A673 (cell line): ENCODE measurements around the gene MICOS13. TPM values are rescaled to one million over a fixed set of nuclear protein-coding genes. Genes with fewer than 3 reads are reported as not detected.
"Not testable (repeated sequence)": the region's sequence is repeated elsewhere in the genome, so short reads cannot be mapped to it uniquely, and the experiment has no call there.

Experiments used
- BruUV-seq: library from RNA; stranded (reverse); fragments of 400-500 nt; replicated peaks from 2 replicates; lab custom pipeline; 2021; lab: Mats Ljungman, UMichigan
- CTCF ChIA-PET: fragments of 300-600 bp; sonication (Branson Sonifier 250); formaldehyde crosslinking; loops from one replicate; lab custom pipeline; 2022; ENCODE audit warnings: antibody characterized with exemption; lab: Charles Lee
- POLR2A ChIA-PET: fragments of 300-600 bp; sonication (Branson Sonifier 250); formaldehyde crosslinking; loops from one replicate; lab custom pipeline; 2022; ENCODE audit warnings: antibody characterized with exemption; ENCODE audit not compliant: low non-redundant PET; lab: Charles Lee
- DNase-seq: peaks from one replicate; pipeline ENCODE4 v3.0.0-alpha.2; 2015; ENCODE audit warnings: low spot score
- H3K27ac ChIP-seq: fragments of 200-600 bp; sonication (generic); 2 replicates; pipeline ENCODE4 v1.5.1; 2016; ENCODE audit warnings: mixed run types, low read depth, mild to moderate bottlenecking, mixed read lengths, antibody characterized with exemption, low read length; ENCODE audit not compliant: poor library complexity, severe bottlenecking
- H3K27me3 ChIP-seq: fragments of 200-600 bp; sonication (generic); replicated peaks from 2 replicates; pipeline ENCODE4 v1.6.1; 2017; ENCODE audit warnings: mixed run types, low read depth, mild to moderate bottlenecking, mixed read lengths, antibody characterized with exemption, low read length; ENCODE audit not compliant: insufficient read depth, poor library complexity
- H3K36me3 ChIP-seq: fragments of 200-600 bp; sonication (generic); 2 replicates; pipeline ENCODE4 v1.6.1; 2016; ENCODE audit warnings: mixed run types, mild to moderate bottlenecking, mixed read lengths, antibody characterized with exemption, low read length; ENCODE audit not compliant: insufficient read depth, poor library complexity, severe bottlenecking
- H3K4me1 ChIP-seq: fragments of 200-600 bp; sonication (generic); 2 replicates; pipeline ENCODE4 v1.6.1; 2017; ENCODE audit warnings: mixed run types, mild to moderate bottlenecking, mixed read lengths, antibody characterized with exemption, low read length; ENCODE audit not compliant: insufficient read depth, poor library complexity, severe bottlenecking
- H3K4me3 ChIP-seq: fragments of 200-600 bp; sonication (generic); 2 replicates; pipeline ENCODE4 v1.5.1; 2016; ENCODE audit warnings: low read depth, mixed run types, mild to moderate bottlenecking, mixed read lengths, low read length; ENCODE audit not compliant: poor library complexity, severe bottlenecking
- H3K9me3 ChIP-seq: fragments of 200-600 bp; sonication (generic); 2 replicates; pipeline ENCODE4 v1.6.1; 2016; ENCODE audit warnings: mixed run types, low read depth, mild to moderate bottlenecking, mixed read lengths, antibody characterized with exemption, low read length; ENCODE audit not compliant: poor library complexity, severe bottlenecking
- EZH2 ChIP-seq: fragments of 200-600 bp; sonication (generic); IDR thresholded peaks from 2 replicates; pipeline ENCODE4 v1.6.1; 2017; ENCODE audit warnings: borderline replicate concordance, low read depth, mild to moderate bottlenecking, mixed read lengths, antibody characterized with exemption, low read length; ENCODE audit not compliant: poor library complexity, severe bottlenecking
- intact Hi-C: fragments of 100-400 bp; cut with micrococcal nuclease; formaldehyde crosslinking; loops from one replicate; pipeline ENCODE4 v1.10.0; 2022; ENCODE audit not compliant: unreplicated experiment
- total RNA-seq: library from RNA; stranded (reverse); gene quantifications from 2 replicates; pipeline ENCODE4 v1.2.3, GENCODE V29; 2021
- TF ChIP-seq, protein P1 (sequence below): fragments of 300-800, 200-600 bp; sonication (generic); conservative IDR thresholded peaks from 2 replicates; pipeline ENCODE4 v1.5.1; 2017; ENCODE audit warnings: low read depth, mild to moderate bottlenecking, antibody characterized with exemption, low read length, moderate library complexity, mixed read lengths

The MICOS13 gene
- total RNA-seq, 1 experiment from 2014 or later, result 36.3 TPM

DNA sequence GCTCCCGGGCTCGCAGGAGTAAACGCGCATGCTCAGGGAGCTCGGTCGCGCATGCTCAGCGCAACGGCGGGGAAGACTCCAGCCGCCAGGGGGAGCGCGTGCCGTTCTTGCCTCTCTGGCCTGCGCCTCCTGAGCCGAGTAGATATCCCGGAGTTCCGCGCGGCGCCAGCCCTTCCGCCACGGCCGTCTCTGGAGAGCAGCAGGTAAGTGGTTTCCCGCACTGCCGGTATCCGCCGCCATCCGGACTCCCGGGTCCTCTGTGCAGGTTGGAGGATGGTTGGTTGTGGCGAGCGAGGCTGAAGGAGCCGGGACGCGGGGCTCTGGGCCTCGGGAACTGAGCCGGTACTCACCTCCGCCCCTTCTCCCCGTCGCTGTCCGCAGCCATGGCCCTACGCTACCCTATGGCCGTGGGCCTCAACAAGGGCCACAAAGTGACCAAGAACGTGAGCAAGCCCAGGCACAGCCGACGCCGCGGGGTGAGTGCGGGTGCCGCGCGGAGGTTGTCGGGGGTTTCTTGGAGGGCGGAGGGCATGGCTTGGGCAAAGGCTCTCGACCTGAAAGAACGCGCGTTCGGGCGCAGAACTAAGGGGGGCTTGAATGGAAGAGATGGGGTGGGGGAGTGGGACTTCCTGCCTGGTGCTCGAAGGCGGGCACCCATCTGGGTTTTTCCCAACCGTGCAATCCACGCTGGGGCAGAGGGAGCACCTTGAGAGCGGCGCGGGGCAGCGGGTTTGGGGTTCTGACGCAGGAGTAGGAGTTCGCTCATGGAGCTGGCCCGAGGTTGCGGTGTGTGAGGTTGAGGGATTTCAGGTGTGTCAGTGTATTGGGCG is 10.0 kb upstream of the MICOS13 start, which contains the start of gene RPL36:
RPL36 (plus strand) TSS at position 171 of the 830 bp plus-strand sequence; CDS start at position 384, 213 bp downstream.
- H3K27me3 ChIP-seq, result no peaks in the 10 kb centered on the region
- ChIA-PET POLR2A (interaction anchor here (2.4 kb wide), 1 partner anchor 28 kb away, joined by 7 read pairs; no protein-coding TSS in a partner anchor), CTCF (interaction anchor here (0.6 to 1.2 kb wide), 4 partner anchors 28 to 114 kb away, joined by 3 to 4 read pairs (median 4); partner anchors contain the start of genes CATSPERD and LONP1)
- peaks cover 8% of the 10 kb centered on the region for H3K4me1 ChIP-seq
- H3K4me3 ChIP-seq, result peak within 1 kb of the TSS; percentile 92
- peak; percentile 98 for DNase-seq
- TF ChIP-seq, protein P1, sequence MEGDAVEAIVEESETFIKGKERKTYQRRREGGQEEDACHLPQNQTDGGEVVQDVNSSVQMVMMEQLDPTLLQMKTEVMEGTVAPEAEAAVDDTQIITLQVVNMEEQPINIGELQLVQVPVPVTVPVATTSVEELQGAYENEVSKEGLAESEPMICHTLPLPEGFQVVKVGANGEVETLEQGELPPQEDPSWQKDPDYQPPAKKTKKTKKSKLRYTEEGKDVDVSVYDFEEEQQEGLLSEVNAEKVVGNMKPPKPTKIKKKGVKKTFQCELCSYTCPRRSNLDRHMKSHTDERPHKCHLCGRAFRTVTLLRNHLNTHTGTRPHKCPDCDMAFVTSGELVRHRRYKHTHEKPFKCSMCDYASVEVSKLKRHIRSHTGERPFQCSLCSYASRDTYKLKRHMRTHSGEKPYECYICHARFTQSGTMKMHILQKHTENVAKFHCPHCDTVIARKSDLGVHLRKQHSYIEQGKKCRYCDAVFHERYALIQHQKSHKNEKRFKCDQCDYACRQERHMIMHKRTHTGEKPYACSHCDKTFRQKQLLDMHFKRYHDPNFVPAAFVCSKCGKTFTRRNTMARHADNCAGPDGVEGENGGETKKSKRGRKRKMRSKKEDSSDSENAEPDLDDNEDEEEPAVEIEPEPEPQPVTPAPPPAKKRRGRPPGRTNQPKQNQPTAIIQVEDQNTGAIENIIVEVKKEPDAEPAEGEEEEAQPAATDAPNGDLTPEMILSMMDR, result peak; percentile 99
- no peak for TF ChIP-seq EZH2
- peaks cover 43% of the 10 kb centered on the region for H3K36me3 ChIP-seq
- H3K27ac ChIP-seq, result peak within 1 kb of the TSS; percentile 96
- no TSS peak for BruUV-seq
- intact Hi-C loops, result no loop called here
- H3K9me3 ChIP-seq, result no peaks in the 10 kb centered on the region

DNA sequence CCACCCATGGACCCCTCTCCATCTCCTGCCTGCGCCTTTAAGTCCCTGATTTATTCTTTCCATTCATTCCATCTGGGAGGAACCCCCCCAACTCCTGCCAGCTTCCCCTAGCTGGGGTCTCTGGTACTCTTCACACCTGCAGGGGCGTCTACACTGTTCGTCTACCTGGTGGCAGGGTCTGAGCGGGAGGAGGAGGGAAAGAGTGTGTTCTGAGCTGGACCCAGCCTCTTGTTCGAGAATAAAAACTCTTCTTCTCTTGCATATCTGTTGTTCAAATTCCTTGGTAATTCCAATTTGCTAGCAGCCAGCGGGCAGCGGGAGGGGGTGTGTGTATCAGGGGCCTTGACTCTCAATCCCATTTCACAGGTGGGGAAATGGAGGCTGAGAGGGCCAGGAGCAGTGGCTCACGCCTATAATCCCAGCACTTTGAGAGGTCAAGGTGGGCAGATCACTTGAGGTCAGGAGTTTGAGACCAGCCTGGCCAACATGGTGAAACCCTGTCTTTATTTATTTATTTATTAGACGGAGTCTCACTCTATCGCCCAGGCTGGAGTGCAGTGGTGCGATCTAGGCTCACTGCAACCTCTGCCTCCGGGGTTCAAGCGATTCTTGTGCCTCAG is 8.1 kb upstream of the MICOS13 start:
- H3K36me3 ChIP-seq, result peaks cover 23% of the 10 kb centered on the region
- CTCF ChIA-PET, result interaction anchor here (0.5 kb wide), 1 partner anchor 115 kb away, joined by 3 read pairs; no protein-coding TSS in a partner anchor
- H3K9me3 ChIP-seq, H3K27me3 ChIP-seq, DNase-seq, H3K4me3 ChIP-seq, BruUV-seq, intact Hi-C loops, H3K4me1 ChIP-seq, H3K27ac ChIP-seq: not testable (repeated sequence)
- POLR2A ChIA-PET, result interaction anchor here (0.6 kb wide), 1 partner anchor 20 kb away, joined by 4 read pairs; no protein-coding TSS in a partner anchor

DNA sequence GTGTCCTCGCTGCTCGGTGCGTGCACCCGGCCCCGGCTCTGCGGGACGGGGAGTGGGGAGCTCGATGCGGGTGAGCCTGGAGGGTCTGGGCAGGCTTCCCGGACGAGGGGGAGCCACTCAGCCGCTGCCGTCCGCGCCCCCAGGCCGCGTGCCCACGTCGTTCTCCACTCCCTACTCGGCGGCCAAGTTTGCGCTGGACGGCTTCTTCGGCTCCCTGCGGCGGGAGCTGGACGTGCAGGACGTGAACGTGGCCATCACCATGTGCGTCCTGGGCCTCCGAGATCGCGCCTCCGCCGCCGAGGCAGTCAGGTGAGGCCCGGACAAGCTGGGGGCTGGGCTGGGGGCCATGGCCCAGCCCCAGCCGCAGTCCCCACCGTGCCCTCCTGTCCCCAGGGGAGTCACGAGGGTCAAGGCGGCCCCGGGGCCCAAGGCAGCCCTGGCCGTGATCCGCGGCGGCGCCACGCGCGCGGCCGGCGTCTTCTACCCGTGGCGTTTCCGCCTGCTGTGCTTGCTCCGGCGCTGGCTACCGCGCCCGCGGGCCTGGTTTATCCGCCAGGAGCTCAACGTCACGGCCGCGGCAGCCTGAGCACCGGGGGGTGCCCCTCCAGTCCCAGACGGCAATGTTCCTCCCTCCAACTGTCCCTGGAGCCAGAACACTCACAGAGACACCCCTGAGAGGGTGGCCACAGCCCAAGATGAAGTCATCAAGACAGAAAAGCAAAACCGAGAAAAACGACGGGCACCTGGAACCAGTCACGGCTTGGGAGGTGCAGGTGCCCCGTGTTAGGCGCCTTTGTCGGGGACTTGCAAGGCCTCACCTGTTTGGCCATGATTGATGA is 7.3 kb upstream of the MICOS13 start:
- H3K9me3 ChIP-seq, result no peaks in the 10 kb centered on the region
- H3K4me3 ChIP-seq, result peak overlapping the region; percentile 64
- H3K27me3 ChIP-seq, result no peaks in the 10 kb centered on the region
- peaks cover 16% of the 10 kb centered on the region for H3K36me3 ChIP-seq
- peaks cover 8% of the 10 kb centered on the region for H3K4me1 ChIP-seq
- BruUV-seq, result no TSS peak
- intact Hi-C loops, result no loop called here
- CTCF ChIA-PET, result interaction anchor here (0.6 to 0.8 kb wide), 7 partner anchors 20 to 539 kb away, joined by 3 to 17 read pairs (median 7); partner anchors contain the start of gene TINCR
- TF ChIP-seq EZH2, result no peak
- TF ChIP-seq, protein P1, result no peak; the same call in 1 of the 2 replicates
- no peak for DNase-seq
- POLR2A ChIA-PET, result interaction anchor here (0.6 to 0.8 kb wide), 3 partner anchors 20 to 1600 kb away, joined by 3 to 4 read pairs (median 4); no protein-coding TSS in a partner anchor
- H3K27ac ChIP-seq, result peak overlapping the region; percentile 58
